ENCODE results near the gene MTA1. TPM values are rescaled to one million over a fixed set of nuclear protein-coding genes. Genes with fewer than 3 reads are reported as not detected.

The MTA1 gene
- total and polyA plus RNA-seq, 2 of the 8 experiments (the other 6 are each of a cell fraction or from before 2014, with no cell fraction given): 73.9 to 221 TPM

GRCh38 chr14:105460116-105460515, 40.5 kb downstream of the MTA1 start (continued):
- TF ChIP-seq YY1 (IDR thresholded peaks at IDR 0.05; ENCODE audit: low read depth, low read length): no peak

Data from H1 (cell line).